Prostate gland (tissue), 2 donors: Measurements from ENCODE around the gene RANGAP1. TPM values are rescaled to one million over a fixed set of nuclear protein-coding genes. Genes with fewer than 3 reads are reported as not detected.

ENCODE experiments used
- DNase-seq: peaks from one replicate; pipeline ENCODE4 v3.0.0-alpha.2; 2019; ENCODE audit warnings: low spot score
- H3K27ac ChIP-seq, 2 donors: fragments of 200-600 bp; sonication (generic); 2 replicates each; pipeline ENCODE4 v1.5.1; 2017 to 2019
- H3K27me3 ChIP-seq: fragments of 200-600 bp; sonication (generic); replicated peaks from 2 replicates; pipeline ENCODE4 v1.5.1; 2019; ENCODE audit not compliant: insufficient read depth
- H3K36me3 ChIP-seq, 2 donors: fragments of 200-600 bp; sonication (generic); 1 replicate in 1 of 2; 2 replicates in 1 of 2; pipeline versions ENCODE4 v1.5.1 to v1.8.1; 2017 to 2019
- H3K4me1 ChIP-seq: fragments of 200-600 bp; sonication (generic); replicated peaks from 2 replicates; pipeline ENCODE4 v1.5.1; 2019
- H3K4me3 ChIP-seq, 2 donors: fragments of 200-600 bp; sonication (generic); 2 replicates each; pipeline ENCODE4 v1.5.1; 2017 to 2019
- H3K9me3 ChIP-seq: fragments of 200-600 bp; sonication (generic); 2 replicates; pipeline ENCODE4 v1.5.1; 2017
- POLR2A ChIP-seq: fragments of 450-650 bp; IDR thresholded peaks from one replicate; pipeline ENCODE4 v1.6.1; 2016; ENCODE audit warnings: antibody characterized with exemption, mild to moderate bottlenecking
- POLR2AphosphoS5 ChIP-seq: sonication (generic); formaldehyde crosslinking; IDR thresholded peaks from one replicate; pipeline ENCODE4 v1.6.1; 2017; ENCODE audit warnings: antibody characterized with exemption
- WGBS: methylation state at CpG from one replicate; pipeline ENCODE4 v1.1.5; 2018; 5-methylcytosine and 5-hydroxymethylcytosine counted together
- intact Hi-C: fragments of 100-400 bp; cut with DNase I; formaldehyde crosslinking; loops from one replicate; pipeline ENCODE4 v1.14.2; 2022
- total RNA-seq, 2 donors: library from RNA; depleted of rRNA; stranded (reverse); fragments of >200 nt; gene quantifications; one replicate each; pipeline ENCODE4 v1.1.0, GENCODE V29; 2016
- TF ChIP-seq, protein P1 (sequence below), 4 experiments: fragments of 200-600 bp in 2 of 4; fragments of 450-650 bp in 2 of 4; sonication (generic) in 2 of 4; IDR thresholded peaks; 1 replicate in 3 of 4; 2 replicates in 1 of 4; pipeline ENCODE4 v1.5.1; 2016 to 2019; ENCODE audit warnings: antibody characterized with exemption in 4 of 4, mild to moderate bottlenecking in 2 of 4, moderate library complexity in 2 of 4

The RANGAP1 gene
- total RNA-seq, 2 donors from 2014 or later: 47.8 to 127 TPM

DNA sequence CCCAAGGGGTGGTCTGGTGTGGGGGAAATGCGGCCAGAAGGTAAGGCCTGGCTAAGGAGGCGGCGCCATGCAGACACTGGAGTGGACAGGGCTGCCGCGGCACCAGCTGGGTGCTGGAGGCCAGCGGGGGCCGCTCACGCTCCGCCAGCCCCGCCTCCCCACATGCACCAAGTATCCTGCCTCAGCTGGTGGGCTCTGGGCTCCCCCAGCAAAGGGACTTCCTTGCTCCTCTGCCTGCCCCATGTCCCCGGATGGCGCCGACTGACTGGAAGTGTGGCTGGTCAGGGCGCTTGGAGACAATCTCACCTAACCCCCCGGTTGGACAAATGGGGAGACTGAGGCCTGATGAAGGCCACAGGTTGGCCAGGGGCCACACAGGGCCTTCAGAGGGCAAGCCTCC is 37.7 kb downstream of the RANGAP1 start:
- H3K4me3 ChIP-seq: no peak overlapping the region
- TF ChIP-seq POLR2AphosphoS5: no peak
- no peak for TF ChIP-seq POLR2A
- TF ChIP-seq, protein P1, sequence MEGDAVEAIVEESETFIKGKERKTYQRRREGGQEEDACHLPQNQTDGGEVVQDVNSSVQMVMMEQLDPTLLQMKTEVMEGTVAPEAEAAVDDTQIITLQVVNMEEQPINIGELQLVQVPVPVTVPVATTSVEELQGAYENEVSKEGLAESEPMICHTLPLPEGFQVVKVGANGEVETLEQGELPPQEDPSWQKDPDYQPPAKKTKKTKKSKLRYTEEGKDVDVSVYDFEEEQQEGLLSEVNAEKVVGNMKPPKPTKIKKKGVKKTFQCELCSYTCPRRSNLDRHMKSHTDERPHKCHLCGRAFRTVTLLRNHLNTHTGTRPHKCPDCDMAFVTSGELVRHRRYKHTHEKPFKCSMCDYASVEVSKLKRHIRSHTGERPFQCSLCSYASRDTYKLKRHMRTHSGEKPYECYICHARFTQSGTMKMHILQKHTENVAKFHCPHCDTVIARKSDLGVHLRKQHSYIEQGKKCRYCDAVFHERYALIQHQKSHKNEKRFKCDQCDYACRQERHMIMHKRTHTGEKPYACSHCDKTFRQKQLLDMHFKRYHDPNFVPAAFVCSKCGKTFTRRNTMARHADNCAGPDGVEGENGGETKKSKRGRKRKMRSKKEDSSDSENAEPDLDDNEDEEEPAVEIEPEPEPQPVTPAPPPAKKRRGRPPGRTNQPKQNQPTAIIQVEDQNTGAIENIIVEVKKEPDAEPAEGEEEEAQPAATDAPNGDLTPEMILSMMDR (IDR thresholded peaks at IDR 0.05): no peak
- H3K9me3 ChIP-seq: no peaks in the 10 kb centered on the region
- H3K27ac ChIP-seq: no peak overlapping the region
- intact Hi-C loops: no loop called here
- 91% methylated on average over 14 of the region's 15 CpGs for WGBS
- no peaks in the 10 kb centered on the region for H3K27me3 ChIP-seq
- peaks cover 15% of the 10 kb centered on the region in 2 donors for H3K36me3 ChIP-seq
- H3K4me1 ChIP-seq: no peaks in the 10 kb centered on the region
- no peak for DNase-seq

- no peak overlapping the region for H3K27ac ChIP-seq
- WGBS: 90% methylated on average over 7 of the region's 7 CpGs
- H3K4me3 ChIP-seq: no peak overlapping the region
- no peak for DNase-seq
- H3K9me3 ChIP-seq: no peaks in the 10 kb centered on the region
- H3K27me3 ChIP-seq: no peaks in the 10 kb centered on the region
- H3K36me3 ChIP-seq: peaks cover 13 to 15% of the 10 kb centered on the region in 2 donors
- no peaks in the 10 kb centered on the region for H3K4me1 ChIP-seq
- intact Hi-C loops: no loop called here
- TF ChIP-seq, protein P1 (IDR thresholded peaks at IDR 0.05): no peak
- no peak for TF ChIP-seq POLR2AphosphoS5
- no peak for TF ChIP-seq POLR2A
Measured at GRCh38 chr22:41247703-41248102, 38.3 kb downstream of the RANGAP1 start.

GRCh38 chr22:41245917-41246499 is 40.0 kb downstream of the RANGAP1 start:
- no peak for DNase-seq
- TF ChIP-seq POLR2A (no peak), POLR2AphosphoS5 (no peak)
- TF ChIP-seq, protein P1 (IDR thresholded peaks at IDR 0.05): no peak
- no peaks in the 10 kb centered on the region for H3K9me3 ChIP-seq
- H3K27ac ChIP-seq: no peak overlapping the region
- no peaks in the 10 kb centered on the region for H3K27me3 ChIP-seq
- peaks cover 9 to 15% of the 10 kb centered on the region in 2 donors for H3K36me3 ChIP-seq
- WGBS: 84% methylated on average over 19 of the region's 21 CpGs
- no peaks in the 10 kb centered on the region for H3K4me1 ChIP-seq
- intact Hi-C loops: no loop called here
- H3K4me3 ChIP-seq: no peak overlapping the region

GRCh38 chr22:41243361-41243760 is 42.6 kb downstream of the RANGAP1 start:
- WGBS: 43% methylated on average over 6 of the region's 6 CpGs
- intact Hi-C loops: no loop called here
- DNase-seq: no peak
- Histone ChIP-seq H3K4me1 (peaks cover 4% of the 10 kb centered on the region), H3K27ac (no peak overlapping the region), H3K4me3 (no peak overlapping the region), H3K36me3 (peaks cover 0 to 4% of the 10 kb centered on the region in 2 donors), H3K27me3 (no peaks in the 10 kb centered on the region), H3K9me3 (no peaks in the 10 kb centered on the region)
- TF ChIP-seq POLR2A: no peak
- TF ChIP-seq, protein P1 (IDR thresholded peaks at IDR 0.05): no peak
- no peak for TF ChIP-seq POLR2AphosphoS5

DNA sequence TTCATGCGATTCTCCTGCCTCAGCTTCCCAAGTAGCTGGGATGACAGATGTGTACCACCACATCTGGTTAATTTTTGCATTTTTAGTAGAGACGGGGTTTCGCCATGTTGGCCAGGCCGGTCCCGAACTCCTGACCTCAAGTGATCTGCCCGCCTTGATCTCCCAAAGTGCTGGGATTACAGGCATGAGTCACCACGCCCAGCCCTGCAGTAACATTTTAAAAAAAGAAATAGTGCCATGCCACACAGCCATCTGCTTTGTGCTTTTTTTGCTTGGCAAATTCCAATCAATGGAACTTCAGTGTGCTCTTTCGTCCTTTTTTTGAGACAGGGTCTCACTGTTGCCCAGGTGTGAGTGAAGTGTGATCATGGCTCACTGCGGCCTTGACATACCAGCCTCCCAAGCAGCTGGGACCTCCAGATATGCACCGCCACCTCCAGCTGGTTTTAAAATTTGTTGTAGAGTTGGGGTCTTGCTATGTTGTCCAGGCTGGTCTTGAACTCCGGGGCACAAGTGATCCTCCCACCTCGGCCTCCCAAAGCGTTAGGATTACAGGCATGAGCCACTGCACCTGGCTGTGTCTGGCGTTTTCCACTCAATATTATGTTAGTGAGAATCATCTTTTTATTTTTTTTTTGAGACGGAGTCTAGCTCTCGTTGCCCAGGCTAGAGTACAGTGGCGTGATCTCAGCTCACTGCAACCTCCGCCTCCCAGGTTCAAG is 43.4 kb downstream of the RANGAP1 start:
- Histone ChIP-seq H3K27me3 (no peaks in the 10 kb centered on the region), H3K9me3 (no peaks in the 10 kb centered on the region), H3K4me3 (no peak overlapping the region), H3K36me3 (peaks cover 0 to 4% of the 10 kb centered on the region in 2 donors), H3K4me1 (peaks cover 7% of the 10 kb centered on the region), H3K27ac (no peak overlapping the region)
- no peak for TF ChIP-seq POLR2AphosphoS5
- TF ChIP-seq, protein P1 (IDR thresholded peaks at IDR 0.05): no peak
- no peak for TF ChIP-seq POLR2A
- no peak for DNase-seq
- intact Hi-C loops: no loop called here
- WGBS: 95% methylated on average over 18 of the region's 18 CpGs
